Glomerular visceral epithelial cell (primary cell): ENCODE data around the gene SPON1.
"Not testable (repeated sequence)": the region's sequence is repeated elsewhere in the genome, so short reads cannot be mapped to it uniquely, and the experiment has no call there.

ENCODE experiments used
- DNase-seq: peaks from one replicate; pipeline ENCODE4 v3.0.0-alpha.2; 2016; ENCODE audit errors: extremely low spot score

Gene SPON1

GRCh38 chr11:14270690-14271542 lies 308.4 kb downstream of the SPON1 start:
- no peak for DNase-seq

DNA sequence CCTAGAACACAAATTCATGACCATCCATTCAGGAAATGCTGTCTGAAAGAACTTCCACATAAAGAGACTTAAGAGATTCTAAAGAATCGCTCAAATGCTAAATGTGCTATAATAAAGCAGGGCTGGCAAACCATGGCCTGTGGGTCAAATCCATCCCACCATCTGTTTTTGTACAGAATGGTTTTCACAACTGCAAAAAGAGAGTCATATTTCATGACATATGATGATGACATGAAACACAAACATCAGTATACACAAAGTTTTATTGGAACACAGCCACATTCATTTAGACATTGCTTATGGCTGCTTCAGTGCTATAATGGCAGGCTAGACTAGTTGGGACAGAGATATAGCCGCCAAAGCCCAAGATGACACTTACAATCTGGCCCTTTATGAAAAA lies 311.4 kb downstream of the SPON1 start:
- DNase-seq: no peak

DNA sequence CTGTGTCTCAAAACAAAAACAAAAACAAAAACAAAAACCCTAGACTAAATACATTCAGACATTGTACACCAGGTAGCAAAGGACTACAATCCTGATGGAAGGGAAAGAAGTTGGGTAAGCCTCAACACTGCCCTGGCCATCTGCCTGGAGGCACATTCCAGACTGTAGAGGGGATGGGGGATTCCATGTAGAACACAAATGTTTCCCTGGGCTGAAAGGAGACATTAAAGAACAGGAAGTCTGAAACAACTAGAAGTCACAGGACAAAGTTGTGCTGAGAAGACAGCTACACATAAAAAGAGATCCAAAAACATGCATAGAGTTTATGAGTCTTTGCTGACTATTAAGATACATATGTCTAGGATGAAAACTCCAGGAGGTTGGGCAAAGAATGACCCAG lies 312.6 kb downstream of the SPON1 start:
- no peak for DNase-seq

DNA sequence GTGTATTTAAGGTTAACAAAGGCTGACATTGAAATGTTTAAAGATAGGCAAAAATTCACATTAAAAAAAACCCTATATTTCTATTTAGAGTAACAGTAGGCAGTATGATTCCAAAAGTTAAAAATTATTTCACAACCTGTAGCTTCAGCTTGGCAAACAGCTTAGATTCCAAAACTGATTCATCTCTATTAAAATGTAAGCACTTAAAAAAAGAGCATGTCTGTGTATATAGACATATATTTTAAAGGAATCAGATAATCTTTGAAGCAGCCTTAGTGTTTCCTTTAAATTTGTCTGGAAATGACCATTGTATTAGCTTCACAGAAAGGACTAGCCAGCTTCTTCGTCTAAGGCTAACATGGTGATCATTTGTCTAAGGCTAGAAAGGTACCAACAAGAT lies 316.3 kb downstream of the SPON1 start:
- not testable (repeated sequence) for DNase-seq

- DNase-seq: peak; percentile 57
Measured at GRCh38 chr11:14288189-14288935, 325.8 kb downstream of the SPON1 start.

DNA sequence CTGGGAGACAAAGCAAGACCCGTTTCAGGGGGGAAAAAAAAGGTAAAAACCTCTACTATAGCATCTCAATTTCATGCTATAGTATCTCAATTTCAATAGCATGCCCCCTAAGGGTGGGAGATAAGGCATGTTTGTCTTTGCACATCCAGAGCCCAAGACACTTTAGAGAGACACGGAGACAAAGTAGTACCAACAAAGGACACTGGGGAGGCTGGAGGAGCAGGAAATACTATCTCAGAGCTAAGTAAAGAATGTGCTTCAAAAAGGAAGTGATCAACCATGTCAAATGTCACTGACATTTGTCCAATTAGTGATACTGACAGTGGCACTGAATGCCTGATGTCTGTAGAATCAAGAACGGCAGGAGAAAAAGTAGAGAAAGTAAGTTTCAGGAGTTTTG lies 327.9 kb downstream of the SPON1 start:
- no peak for DNase-seq

DNA sequence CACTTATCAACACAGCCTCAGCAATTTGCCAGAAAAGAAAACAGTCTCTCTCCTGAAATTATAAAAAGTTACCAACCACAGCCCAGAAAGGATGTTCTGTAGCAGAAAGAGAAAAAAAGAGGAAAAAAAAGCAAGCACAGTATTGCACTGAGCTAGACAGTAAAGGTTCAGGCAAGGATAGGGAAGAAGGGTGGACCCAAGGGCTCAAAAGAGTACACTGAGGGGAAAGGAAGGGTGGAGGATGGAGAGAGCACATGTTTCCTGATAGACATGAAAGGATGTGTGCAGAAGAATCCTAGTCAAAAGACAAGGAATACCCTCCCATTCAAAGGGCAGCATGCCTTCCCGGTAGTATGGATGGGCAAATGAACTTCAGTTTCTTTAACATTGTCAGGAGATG lies 337.4 kb downstream of the SPON1 start:
- DNase-seq: no peak

DNA sequence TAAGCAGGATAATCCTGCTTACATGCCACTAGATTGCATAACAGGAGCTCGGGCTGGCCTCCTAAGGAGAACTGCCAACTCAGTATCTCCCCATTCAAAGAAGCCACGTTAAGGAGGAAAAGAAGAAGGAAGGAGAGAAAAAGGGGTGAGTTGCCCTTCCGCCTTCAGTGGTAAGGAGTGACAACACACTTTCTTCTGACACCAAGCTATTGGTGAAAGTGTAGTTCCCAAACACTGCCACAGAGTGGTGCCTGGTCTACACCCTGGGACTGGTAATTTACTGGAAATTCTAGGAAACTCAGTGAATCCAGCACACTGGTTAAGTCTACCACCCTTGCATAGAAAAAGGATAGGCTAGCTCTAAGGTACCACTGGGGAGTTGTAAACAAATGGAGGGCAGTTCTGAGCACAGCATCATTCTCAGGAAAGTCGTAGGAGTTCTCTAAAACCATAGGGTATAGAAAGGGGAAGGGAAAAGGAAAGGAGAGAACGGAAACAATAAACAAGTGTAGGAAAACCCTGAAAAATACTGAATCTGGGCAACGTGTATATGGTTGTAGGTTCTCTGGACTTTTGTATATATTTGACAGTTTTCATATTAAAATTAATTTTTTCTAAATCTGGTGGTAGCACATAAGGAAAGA lies 338.3 kb downstream of the SPON1 start:
- peak; percentile 68 for DNase-seq

- DNase-seq: no peak
Measured at GRCh38 chr11:14304601-14305000, 342.1 kb downstream of the SPON1 start.

GRCh38 chr11:14305649-14306048 lies 343.1 kb downstream of the SPON1 start:
- DNase-seq: no peak

DNA sequence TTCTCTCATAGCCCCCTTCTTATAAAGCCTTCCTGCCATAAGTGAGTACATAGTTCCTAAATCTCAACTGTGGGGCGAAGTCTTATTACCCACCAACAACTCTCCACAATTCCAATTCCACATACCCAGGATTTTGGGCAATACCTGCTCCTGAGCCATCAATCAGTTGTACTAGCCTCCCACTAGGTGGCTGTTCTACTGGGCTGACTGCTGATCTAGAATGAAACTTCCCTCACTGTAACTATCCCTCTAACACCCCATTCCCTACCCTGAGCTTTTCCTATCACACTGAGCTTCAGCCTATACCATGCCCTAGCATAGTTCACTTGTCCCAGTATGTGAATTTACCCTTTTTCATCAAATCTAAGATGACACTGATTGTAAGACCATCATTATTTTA lies 344.0 kb downstream of the SPON1 start:
- DNase-seq: no peak

GRCh38 chr11:14308114-14308896 lies 345.8 kb downstream of the SPON1 start:
- peak; percentile 43 for DNase-seq

- DNase-seq: no peak
Measured at GRCh38 chr11:14308897-14309387, 346.4 kb downstream of the SPON1 start.

GRCh38 chr11:14309425-14310192 lies 347.1 kb downstream of the SPON1 start:
- no peak for DNase-seq

- no peak for DNase-seq
Measured at GRCh38 chr11:14310679-14311078, 348.2 kb downstream of the SPON1 start.

- no peak for DNase-seq
Measured at GRCh38 chr11:14312736-14313438, 350.4 kb downstream of the SPON1 start.

GRCh38 chr11:14314127-14314526 lies 351.6 kb downstream of the SPON1 start:
- no peak for DNase-seq

DNA sequence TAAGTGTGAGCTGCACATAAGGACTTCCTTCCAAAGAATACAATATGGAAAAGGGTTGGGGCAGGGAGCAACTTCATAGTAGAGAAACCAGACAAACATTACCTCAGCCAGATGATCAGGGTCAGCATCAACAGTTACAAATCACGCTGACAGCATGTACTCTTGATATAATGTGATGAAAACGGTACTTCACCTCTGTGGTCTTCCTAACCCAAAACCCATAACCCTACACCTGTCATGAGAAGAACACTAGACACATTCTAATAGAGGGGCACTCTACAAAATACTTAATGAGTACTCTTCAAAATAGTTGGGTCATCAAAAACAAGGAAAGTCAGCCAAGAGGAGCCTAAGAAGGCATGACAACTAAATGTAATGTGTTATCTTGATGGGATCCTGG lies 352.6 kb downstream of the SPON1 start:
- no peak for DNase-seq
